COR-L47 (cell line): Measurements from ENCODE around the gene WEE1.
"Not testable (repeated sequence)": the region's sequence is repeated elsewhere in the genome, so short reads cannot be mapped to it uniquely, and the experiment has no call there.

Experiments
- DNase-seq: peaks from one replicate; lab custom pipeline; 2025; lab: John Stamatoyannopoulos, UW

WEE1 gene

DNA sequence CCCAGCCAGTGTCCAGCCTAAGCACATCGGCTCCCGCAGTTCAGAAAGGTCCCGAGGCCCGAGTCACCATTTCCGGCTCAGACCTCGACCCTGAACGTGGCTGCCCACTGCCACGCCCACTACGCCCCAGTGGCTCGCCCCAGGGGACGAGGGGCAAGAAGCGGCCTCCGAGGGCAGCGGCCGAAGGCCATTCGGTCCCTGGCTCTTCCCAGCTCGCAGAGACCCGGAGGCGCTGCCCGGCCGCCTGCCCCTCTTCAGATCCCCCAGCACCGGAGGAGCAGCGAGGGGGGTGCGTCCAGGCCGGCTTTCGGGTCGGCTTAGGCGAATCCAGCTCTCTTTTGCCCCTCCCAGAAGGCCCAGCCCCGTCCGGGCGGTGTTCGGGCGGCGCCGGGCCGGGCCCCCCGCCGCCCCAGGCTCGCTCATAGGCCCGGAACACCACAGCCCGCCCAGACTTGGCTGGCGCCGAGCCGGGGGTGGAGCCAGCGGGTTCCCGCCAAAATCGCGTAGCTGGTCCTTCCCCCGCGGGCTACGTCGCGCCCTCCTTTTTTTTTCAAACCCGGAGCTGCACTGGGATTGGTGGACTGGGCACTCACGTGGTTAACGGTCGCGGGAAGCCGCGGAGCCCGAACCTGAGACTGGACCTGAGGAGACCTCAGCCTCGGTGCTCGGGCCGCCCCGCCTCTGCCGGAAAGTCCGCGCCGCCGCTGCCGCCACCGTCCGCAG lies at the start of gene WEE1:
Gene WEE1, plus strand, starts transcription at position 619 of the 723 bp plus-strand sequence. CDS start 264 bp downstream, outside the sequence.
- peak; percentile 98 for DNase-seq

DNA sequence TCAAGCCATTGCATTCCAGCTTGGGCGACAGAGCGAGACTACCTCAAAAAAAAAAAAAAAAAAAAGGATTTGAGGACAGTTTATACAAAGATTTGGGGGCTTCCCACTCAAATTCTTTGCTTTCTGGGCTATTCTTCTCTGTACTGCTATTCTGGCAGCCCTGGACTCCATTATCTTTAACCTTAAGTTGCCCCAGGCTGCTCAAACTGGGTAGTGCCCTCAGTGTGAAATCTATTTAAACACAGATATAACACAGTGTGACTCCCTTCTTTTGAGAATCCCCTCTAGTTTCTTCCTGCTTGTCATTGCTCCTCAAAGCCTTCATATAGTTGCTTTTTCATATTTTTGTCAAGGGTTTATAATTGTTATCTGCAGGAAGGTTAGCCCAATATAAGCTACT lies 49.5 kb upstream of the WEE1 start:
- no peak for DNase-seq

DNA sequence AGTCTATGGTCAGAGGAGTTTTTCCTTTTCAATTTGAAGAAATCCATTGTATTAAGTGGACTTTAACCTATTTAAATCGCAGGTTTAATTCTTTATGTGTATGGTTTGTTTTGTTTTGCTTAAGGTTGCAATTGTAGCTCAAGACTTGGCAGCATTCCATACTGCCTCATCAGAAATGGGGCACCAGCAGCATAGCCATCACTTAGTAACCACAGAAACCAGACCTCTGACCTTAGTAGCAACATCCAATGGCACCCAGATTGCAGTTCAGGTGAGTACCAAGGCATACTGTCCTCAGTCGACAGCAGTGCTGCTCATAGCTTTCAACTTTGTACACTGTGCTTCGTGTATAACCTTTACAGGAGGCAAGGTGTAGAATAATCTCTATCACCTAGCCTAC lies 48.4 kb upstream of the WEE1 start:
- peak; percentile 27 for DNase-seq

GRCh38 chr11:9527481-9528135 lies 45.9 kb upstream of the WEE1 start:
- DNase-seq, result no peak

- DNase-seq, result no peak
Measured at GRCh38 chr11:9528136-9528501, 45.4 kb upstream of the WEE1 start.

GRCh38 chr11:9528573-9529333 lies 44.7 kb upstream of the WEE1 start:
- DNase-seq, result no peak

GRCh38 chr11:9529334-9529650 lies 44.2 kb upstream of the WEE1 start:
- no peak for DNase-seq

DNA sequence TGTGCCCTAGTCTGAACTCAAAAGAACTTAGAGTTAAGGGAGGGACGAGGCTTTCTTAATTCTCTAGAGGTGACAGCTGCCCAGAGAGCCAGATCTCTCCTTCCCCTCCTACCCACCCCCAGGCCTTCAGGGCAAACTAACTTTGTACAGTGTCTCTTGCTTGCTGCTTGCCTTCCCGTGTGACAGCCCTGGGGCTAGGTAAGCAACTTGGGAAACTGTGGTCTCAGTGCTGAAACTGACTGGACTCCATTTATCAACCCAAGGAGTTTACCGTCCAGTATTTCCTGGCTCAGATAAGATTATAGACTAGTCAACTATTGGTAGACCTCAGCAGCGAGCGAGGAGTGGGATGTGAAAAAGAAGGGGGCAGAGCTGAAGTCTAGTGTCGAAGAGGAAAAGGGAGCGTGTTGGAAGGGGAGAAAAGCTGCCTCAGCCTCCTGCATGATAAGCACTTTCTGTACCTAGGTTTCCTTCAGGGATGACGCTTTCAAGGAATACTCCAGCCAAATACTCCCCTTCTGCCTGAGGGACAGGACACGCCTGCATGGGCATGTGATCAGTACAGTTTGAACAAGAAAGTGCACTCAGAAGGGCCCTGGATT lies 43.3 kb upstream of the WEE1 start:
- DNase-seq, result no peak

- DNase-seq, result no peak
Measured at GRCh38 chr11:9530901-9531625, 42.4 kb upstream of the WEE1 start.

DNA sequence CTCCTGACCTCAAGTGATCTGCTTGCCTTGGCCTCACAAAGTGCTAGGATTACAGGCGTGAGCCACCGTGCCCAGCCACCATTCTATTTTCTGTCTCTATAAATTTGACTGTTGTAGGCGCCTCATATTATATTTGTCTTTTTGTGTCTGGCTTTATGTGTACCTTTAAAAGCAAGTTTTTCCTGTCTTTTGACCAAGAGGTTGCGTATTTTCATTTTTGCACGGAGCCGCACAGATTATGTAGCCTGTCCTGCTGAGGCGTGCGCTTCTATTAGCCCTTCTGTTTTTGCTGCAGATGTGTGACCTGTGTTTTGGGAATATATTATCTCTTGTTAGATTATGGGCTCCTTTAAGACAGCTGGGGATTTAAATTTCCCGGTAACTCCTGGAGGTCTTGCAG lies 40.4 kb upstream of the WEE1 start:
- no peak for DNase-seq

DNA sequence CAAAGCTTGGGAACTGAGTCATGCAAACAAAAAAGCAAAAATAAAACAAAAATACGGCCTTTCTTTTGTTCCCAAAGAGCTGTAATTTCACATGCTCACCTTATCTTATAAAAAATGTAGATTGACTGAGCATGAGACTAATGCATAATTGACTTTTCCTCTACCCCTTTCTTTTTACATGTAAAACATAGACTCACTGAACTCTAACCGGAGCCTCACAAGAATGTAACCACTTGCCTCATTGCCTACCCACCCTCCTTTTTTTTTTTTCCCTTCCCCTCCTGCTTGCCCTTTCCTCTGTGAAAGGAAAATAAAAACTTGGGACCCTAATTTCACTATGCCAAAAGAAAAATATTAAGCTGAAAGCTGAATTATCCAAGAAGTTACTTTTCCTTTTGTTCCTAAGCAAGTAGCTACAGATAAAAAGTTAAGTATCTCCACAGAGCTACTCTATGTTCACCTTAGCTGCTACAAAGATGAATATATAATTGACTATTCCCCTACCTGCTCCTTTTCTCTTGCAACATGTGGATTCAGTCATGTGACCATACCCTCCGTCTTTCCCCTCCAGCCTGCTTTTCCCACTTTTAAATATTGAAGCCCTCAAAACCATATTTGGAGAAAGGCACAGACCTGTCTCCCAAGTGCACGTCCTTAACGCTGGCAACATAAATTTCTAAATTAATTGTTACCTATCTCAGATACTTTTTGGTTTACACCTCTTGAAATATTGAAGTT lies 39.6 kb upstream of the WEE1 start:
- no peak for DNase-seq

DNA sequence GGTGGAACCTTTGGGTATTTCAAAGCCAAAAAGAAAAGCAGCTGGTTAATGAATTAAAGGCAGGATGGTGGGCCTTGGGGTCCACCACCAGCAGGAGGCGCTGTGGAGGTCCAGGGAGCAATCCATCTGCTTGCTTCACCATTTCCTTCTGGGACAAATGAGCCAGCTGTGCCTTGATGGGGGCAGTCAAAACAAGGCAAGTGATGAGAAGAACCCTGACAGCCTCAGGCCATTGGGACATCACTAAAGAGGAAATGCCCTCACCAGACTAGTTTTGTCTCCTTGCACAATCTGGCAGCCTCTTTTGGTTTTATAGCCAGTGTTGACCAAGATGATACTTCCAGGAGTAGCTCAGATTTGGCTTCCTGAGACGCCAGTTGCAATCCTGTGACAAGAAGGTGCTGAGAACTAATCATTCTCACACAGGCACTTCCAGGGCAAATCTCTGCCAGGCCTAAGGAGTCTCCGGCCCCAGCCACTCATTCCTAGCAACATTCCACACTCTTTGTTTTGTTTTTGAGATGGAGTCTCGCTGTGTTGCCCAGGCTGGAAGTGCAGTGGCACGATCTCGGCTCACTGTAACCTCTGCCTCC lies 38.2 kb upstream of the WEE1 start:
- peak; percentile 2 for DNase-seq

- no peak for DNase-seq
Measured at GRCh38 chr11:9538548-9538947, 34.9 kb upstream of the WEE1 start.

- not testable (repeated sequence) for DNase-seq
Measured at GRCh38 chr11:9549216-9549615, 24.3 kb upstream of the WEE1 start.

GRCh38 chr11:9550191-9550628 lies 23.3 kb upstream of the WEE1 start:
- no peak for DNase-seq

- DNase-seq, result no peak
Measured at GRCh38 chr11:9561279-9561982, 12.0 kb upstream of the WEE1 start.

DNA sequence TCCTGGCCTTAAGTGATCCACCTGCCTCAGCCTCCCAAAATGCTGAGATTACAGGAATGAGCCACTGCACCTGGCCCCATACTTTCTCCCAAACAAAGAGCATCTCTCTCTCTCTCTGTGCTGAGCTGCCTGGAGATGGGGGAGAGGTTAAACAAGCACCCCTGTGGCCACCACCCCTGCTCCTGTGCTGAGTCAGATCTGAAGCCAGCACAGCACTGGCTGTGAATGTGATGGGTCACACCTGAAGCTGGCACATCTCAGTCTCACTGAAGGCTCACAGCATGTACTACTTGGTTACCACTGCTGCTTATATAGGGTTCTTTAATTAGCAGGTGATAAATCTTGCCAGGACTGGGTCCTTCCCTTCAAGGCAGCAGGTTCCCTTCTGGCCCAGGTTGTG lies 10.8 kb upstream of the WEE1 start:
- DNase-seq, result no peak

DNA sequence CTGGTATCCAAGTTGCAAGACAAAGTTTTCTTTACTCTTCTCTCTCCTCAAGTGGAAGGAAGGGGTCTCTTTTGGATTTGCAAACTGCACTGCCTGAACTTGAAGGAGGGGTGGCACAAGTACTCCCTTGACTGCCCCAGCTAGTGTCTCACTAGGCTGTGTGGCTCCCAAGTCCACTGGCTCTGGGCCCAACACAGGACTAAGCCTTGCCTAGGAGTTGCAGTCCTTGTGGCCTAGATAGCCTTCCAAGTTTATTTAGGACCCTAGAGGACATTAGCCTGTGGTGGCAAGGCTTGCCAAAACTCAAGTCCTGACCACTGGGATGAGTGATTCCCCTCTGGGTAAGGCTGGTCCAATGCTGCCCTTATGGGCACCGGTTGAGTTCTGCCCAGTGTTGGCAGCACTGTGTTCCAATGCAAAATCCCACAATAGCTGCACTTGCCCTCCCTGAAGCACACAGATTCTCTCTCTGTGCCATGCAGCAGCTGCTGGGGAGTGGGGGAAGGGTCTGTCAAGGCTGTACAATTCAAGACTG lies 10.2 kb upstream of the WEE1 start:
- DNase-seq, result no peak

DNA sequence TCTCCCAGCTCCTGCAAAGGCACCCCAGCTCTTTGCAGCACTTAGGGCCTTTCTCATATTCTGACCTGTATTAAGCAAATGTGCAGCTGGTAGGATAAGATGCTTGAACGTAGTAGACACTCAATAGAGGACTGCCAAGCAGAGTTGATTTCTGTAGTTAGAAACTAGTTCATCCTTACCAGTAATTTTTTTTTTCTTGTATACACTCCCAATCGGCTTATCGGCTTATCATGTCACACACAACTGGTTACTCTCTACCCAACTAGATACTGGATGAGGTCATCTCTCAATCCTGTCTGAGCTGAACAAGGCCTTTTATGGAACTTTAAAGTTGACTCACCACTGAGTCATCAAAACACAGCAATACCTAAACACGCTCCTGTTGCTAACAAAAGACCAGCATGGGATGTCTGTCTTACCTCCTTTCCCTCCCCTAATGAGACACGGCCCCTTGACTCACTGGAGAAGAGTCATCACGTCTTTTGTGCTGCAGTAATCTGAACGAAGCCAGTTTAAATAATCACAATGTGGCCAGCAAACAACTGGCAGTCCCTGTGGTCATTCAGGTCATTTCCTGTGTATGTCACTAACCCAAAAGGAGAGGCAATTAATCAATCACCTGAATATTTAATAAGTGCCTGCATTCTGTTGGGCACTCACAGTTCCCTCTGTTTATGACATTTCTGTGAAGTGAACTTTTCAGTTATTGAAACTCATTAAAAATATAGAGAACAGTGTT lies 7.5 kb upstream of the WEE1 start:
- DNase-seq, result peak; percentile 56
